B cell (primary cell): ENCODE results near the gene NCOA5.

Source experiments
- EZH2 ChIP-seq: IDR thresholded peaks from 2 replicates; pipeline ENCODE4 v1.6.1; 2012; ENCODE audit warnings: borderline replicate concordance, low read depth, mild to moderate bottlenecking, moderate library complexity, low read length; ENCODE audit not compliant: insufficient read depth, poor library complexity, severe bottlenecking
- TF ChIP-seq, protein P1 (sequence below): fragments of 200-600 bp; IDR thresholded peaks from one replicate; pipeline ENCODE4 v1.8.0; 2022; ENCODE audit warnings: antibody characterized with exemption, mild to moderate bottlenecking

DNA sequence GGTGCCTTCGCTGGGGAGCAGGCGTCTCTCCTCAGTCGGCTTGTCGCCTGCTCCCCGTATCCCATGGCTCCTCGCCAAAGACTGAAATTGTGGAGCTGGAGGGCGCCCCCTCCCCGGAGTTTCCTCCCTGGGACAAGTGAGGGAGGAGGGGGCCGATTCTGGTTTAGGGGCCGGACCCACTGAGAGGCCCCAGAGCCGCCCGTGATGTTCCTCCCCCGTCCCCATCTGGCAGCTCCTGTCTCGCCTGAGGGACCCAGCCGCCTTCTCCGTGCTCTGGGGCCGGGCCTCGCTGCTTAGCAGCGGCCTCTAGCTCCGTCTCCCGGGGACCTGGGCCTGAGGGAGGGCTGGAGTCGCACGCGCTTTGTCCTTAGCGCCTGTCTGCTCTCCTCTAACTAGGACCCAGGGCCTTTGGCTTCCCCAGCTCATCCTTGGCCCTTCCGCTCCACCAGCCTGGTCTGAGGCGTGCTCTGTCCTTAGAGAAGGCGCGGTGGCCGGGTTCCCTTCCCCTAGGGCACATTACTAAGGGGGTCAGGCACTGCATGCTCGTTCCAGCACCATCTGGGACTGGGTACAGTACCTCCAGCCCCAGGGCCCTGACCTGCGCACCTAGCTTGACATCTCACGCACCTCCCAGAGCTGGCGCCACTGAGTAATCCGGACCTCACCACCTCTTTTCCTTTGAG is 31.0 kb downstream of the NCOA5 start:
- TF ChIP-seq, protein P1, sequence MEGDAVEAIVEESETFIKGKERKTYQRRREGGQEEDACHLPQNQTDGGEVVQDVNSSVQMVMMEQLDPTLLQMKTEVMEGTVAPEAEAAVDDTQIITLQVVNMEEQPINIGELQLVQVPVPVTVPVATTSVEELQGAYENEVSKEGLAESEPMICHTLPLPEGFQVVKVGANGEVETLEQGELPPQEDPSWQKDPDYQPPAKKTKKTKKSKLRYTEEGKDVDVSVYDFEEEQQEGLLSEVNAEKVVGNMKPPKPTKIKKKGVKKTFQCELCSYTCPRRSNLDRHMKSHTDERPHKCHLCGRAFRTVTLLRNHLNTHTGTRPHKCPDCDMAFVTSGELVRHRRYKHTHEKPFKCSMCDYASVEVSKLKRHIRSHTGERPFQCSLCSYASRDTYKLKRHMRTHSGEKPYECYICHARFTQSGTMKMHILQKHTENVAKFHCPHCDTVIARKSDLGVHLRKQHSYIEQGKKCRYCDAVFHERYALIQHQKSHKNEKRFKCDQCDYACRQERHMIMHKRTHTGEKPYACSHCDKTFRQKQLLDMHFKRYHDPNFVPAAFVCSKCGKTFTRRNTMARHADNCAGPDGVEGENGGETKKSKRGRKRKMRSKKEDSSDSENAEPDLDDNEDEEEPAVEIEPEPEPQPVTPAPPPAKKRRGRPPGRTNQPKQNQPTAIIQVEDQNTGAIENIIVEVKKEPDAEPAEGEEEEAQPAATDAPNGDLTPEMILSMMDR: no peak
- no peak for TF ChIP-seq EZH2
